GM19438 (cell line): Measurements from ENCODE around the gene EFNA4.
"Not testable (repeated sequence)": the region's sequence is repeated elsewhere in the genome, so short reads cannot be mapped to it uniquely, and the experiment has no call there.

Experiments
- ATAC-seq: cut with Tn5 transposase; IDR thresholded peaks from one replicate; pipeline ENCODE4 v1.9.1; 2021; ENCODE audit warnings: low read depth; ENCODE audit not compliant: unreplicated experiment

Gene EFNA4

DNA sequence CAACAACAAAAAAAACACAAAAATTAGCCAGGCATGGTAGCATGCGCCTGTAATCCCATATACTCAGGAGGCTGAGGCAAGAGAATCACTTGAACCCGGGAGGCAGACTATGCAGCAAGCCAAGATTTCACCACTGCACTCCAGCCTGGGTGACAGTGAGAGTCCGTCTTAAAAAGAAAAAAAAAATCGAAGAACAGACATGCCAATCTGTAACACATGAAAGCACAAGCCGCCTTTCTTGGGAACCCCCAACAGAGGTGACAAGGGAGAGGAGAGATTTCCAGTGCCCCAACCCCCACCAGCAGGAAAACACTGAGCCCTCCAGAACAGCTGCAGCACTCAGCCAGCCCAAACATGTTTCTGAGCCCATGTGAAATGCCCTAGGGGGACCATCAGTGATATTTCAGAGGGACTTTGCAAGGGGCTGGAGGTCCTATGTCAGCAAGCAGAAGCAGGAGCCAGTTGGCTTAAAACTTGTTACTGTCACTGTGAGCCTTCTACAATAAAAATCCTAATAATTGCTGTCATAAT, 50.0 kb downstream of the EFNA4 start:
- no peak for ATAC-seq

DNA sequence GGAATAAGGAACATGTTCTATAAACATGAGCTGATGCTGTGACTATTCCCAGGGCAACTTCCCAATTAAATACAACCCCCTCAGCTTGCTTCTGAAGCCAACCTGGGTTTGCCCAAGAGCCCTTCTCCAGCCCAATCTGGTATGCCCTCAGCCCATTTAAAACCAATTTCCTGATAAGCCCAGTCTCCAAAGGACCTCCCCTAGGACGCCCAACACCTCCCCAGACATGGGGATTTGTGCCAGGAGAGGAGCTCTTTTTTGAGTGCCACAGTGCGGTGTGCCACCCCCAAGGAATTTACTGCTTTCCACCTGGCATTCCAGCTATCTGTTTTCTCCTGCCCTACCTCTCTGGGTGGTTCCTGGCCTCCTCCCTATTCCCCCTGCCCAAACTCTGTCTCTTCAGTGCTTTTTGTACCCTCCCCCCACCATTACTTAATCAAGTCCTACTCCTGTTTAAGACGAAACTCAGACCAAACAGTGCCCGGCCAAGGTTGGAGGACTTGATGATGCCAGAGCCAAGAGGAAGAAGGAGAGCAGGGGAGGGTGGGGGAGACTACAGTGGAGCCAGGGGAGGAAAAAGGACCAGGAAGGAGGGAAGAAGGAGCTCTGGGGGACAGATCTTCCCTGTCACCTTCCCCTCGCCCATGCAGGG, 52.7 kb downstream of the EFNA4 start:
- no peak for ATAC-seq

DNA sequence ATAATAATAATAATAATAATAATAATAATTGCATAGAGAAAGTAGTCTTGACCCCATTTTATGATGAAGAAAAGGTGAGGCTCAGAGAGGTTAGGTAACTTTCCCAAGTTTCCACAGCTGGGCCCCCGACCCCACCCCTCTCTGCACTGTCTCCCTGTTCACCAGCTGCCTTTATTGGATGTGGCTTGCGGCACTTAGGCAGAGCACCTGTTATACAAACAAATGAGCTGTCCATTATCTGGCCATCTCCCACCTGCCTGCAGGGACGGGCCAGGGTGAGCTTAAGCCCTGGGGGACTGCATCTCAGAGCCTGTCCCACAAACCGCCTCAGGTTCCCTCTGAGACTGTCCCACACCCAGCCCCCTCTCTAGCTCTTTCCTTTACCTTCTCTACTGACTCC, 54.1 kb downstream of the EFNA4 start:
- ATAC-seq: no peak

DNA sequence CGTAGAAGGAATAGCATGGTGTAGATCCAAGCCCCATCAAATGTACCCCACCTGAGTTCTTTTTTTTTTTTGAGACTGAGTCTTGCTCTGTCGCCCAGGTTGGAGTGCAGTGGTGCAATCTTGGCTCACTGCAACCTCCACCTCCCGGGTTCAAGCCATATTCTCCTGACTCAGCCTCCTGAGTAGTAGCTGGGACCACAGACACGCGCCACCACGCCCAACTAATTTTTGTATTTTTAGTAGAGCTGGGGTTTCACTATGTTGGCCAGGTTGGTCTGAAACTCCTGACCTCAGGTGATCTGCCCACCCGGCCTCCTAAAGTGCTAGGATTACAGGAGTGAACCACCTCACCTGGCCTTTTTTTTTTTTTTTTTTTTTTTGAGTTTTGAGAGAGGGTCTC, 54.5 kb downstream of the EFNA4 start:
- ATAC-seq: not testable (repeated sequence)
